Type B pancreatic cell (in vitro differentiated cells): ENCODE measurements around the gene HEYL. TPM values are rescaled to one million over a fixed set of nuclear protein-coding genes. Genes with fewer than 3 reads are reported as not detected.

Source experiments
- DNase-seq: peaks from one replicate; pipeline ENCODE4 v3.0.0; 2021; ENCODE audit warnings: mixed read lengths; ENCODE audit not compliant: unreplicated experiment; ENCODE audit errors: extremely low spot score
- H3K27ac Mint-ChIP-seq: 2 replicates; pipeline ENCODE4 v1.8.0; 2021; ENCODE audit warnings: mild to moderate bottlenecking, mixed read lengths
- H3K27me3 Mint-ChIP-seq: 2 replicates; pipeline ENCODE4 v1.8.0; 2021; ENCODE audit warnings: mixed read lengths
- H3K36me3 Mint-ChIP-seq: 2 replicates; pipeline ENCODE4 v1.8.0; 2021; ENCODE audit warnings: mixed read lengths
- H3K4me1 Mint-ChIP-seq: one replicate; pipeline ENCODE4 v1.8.0; 2021; ENCODE audit warnings: mixed read lengths; ENCODE audit not compliant: unreplicated experiment
- H3K4me3 Mint-ChIP-seq: 2 replicates; pipeline ENCODE4 v1.8.0; 2021; ENCODE audit warnings: mild to moderate bottlenecking, mixed read lengths
- H3K9me3 Mint-ChIP-seq: 2 replicates; pipeline ENCODE4 v1.8.0; 2021; ENCODE audit warnings: mixed read lengths
- total RNA-seq: library from RNA; stranded (reverse); gene quantifications from 2 replicates; pipeline ENCODE4 v1.2.1, GENCODE V29; 2021; ENCODE audit warnings: low replicate concordance
- TF ChIP-seq, protein P1 (sequence below): fragments of 200-600 bp; sonication (generic); conservative IDR thresholded peaks from 2 replicates; pipeline ENCODE4 v1.5.0; 2021; ENCODE audit warnings: antibody characterized with exemption, mild to moderate bottlenecking

Gene HEYL
- total RNA-seq, 1 donor from 2014 or later, result 4.3 TPM

GRCh38 chr1:39640861-39641260, 1.4 kb upstream of the HEYL start:
- H3K27me3 Mint-ChIP-seq, result peaks cover 66% of the 10 kb centered on the region
- TF ChIP-seq, protein P1, sequence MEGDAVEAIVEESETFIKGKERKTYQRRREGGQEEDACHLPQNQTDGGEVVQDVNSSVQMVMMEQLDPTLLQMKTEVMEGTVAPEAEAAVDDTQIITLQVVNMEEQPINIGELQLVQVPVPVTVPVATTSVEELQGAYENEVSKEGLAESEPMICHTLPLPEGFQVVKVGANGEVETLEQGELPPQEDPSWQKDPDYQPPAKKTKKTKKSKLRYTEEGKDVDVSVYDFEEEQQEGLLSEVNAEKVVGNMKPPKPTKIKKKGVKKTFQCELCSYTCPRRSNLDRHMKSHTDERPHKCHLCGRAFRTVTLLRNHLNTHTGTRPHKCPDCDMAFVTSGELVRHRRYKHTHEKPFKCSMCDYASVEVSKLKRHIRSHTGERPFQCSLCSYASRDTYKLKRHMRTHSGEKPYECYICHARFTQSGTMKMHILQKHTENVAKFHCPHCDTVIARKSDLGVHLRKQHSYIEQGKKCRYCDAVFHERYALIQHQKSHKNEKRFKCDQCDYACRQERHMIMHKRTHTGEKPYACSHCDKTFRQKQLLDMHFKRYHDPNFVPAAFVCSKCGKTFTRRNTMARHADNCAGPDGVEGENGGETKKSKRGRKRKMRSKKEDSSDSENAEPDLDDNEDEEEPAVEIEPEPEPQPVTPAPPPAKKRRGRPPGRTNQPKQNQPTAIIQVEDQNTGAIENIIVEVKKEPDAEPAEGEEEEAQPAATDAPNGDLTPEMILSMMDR, result no peak
- H3K4me3 Mint-ChIP-seq, result no peak overlapping the region
- peaks cover 22% of the 10 kb centered on the region for H3K4me1 Mint-ChIP-seq
- no peak for DNase-seq
- no peaks in the 10 kb centered on the region for H3K9me3 Mint-ChIP-seq
- H3K36me3 Mint-ChIP-seq, result no peaks in the 10 kb centered on the region
- H3K27ac Mint-ChIP-seq, result no peak overlapping the region

DNA sequence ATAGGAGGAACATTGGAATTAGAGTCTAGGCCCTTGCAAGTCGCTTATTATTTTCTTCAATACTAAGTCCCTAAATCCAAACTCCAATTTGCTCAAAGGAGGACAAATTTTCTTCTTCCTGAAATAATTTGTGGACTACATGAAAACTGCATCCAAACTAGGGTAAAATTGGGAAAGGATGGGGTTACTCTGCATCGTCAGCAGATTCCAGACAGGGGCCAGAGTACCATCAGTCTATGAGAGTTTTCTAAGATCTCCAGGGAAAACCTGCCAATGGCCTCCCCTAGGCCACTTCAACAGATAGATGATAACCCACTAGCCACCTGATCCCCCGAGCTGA, 508 bp downstream of the HEYL start:
- no peaks in the 10 kb centered on the region for H3K36me3 Mint-ChIP-seq
- H3K27me3 Mint-ChIP-seq, result peaks cover 75% of the 10 kb centered on the region
- TF ChIP-seq, protein P1, result no peak
- H3K4me1 Mint-ChIP-seq, result peaks cover 28% of the 10 kb centered on the region
- peak overlapping the region; percentile 54 for H3K4me3 Mint-ChIP-seq
- no peaks in the 10 kb centered on the region for H3K9me3 Mint-ChIP-seq
- no peak for DNase-seq
- no peak overlapping the region for H3K27ac Mint-ChIP-seq

GRCh38 chr1:39637361-39637760, 2.1 kb downstream of the HEYL start:
- no peak overlapping the region for H3K27ac Mint-ChIP-seq
- peaks cover 74% of the 10 kb centered on the region for H3K27me3 Mint-ChIP-seq
- DNase-seq, result no peak
- TF ChIP-seq, protein P1, result no peak
- peak overlapping the region; percentile 67 for H3K4me3 Mint-ChIP-seq
- H3K36me3 Mint-ChIP-seq, result no peaks in the 10 kb centered on the region
- no peaks in the 10 kb centered on the region for H3K9me3 Mint-ChIP-seq
- H3K4me1 Mint-ChIP-seq, result peaks cover 36% of the 10 kb centered on the region

DNA sequence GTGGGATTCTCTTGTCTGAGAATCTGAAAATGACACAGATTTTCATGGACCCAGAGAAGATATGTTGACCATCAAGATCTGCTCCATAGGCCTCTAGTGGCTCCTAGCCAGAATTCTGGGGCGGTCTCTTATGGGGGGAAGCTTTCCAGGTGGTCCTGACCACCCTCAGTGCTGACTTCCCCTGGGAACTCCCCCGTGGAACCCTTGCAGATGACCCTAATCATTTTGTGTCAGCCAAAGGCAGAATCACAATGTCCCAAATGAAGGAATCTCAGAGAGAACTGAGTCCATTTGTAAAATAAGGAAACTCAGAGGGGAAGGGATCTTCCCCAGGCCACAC, 3.6 kb downstream of the HEYL start:
- Mint-ChIP-seq H3K9me3 (no peaks in the 10 kb centered on the region), H3K36me3 (no peaks in the 10 kb centered on the region), H3K27ac (no peak overlapping the region), H3K4me3 (peak overlapping the region; percentile 40), H3K4me1 (peaks cover 36% of the 10 kb centered on the region), H3K27me3 (peaks cover 81% of the 10 kb centered on the region)
- DNase-seq, result no peak
- TF ChIP-seq, protein P1, result no peak

GRCh38 chr1:39635205-39635870, 4.1 kb downstream of the HEYL start:
- no peak for DNase-seq
- H3K27ac Mint-ChIP-seq, result no peak overlapping the region
- H3K9me3 Mint-ChIP-seq, result no peaks in the 10 kb centered on the region
- peak overlapping the region; percentile 40 for H3K4me3 Mint-ChIP-seq
- peaks cover 36% of the 10 kb centered on the region for H3K4me1 Mint-ChIP-seq
- TF ChIP-seq, protein P1, result no peak
- no peaks in the 10 kb centered on the region for H3K36me3 Mint-ChIP-seq
- peaks cover 79% of the 10 kb centered on the region for H3K27me3 Mint-ChIP-seq

GRCh38 chr1:39633422-39633821, 6.0 kb downstream of the HEYL start:
- Mint-ChIP-seq H3K4me3 (peak overlapping the region; percentile 44), H3K27ac (no peak overlapping the region), H3K36me3 (no peaks in the 10 kb centered on the region), H3K27me3 (peaks cover 70% of the 10 kb centered on the region), H3K9me3 (no peaks in the 10 kb centered on the region), H3K4me1 (peaks cover 36% of the 10 kb centered on the region)
- no peak for DNase-seq
- TF ChIP-seq, protein P1, result no peak
